ENCODE results near the gene AARS2. TPM values are rescaled to one million over a fixed set of nuclear protein-coding genes. Genes with fewer than 3 reads are reported as not detected.

AARS2 gene
- total RNA-seq, 1 donor from 2014 or later: 28.8 TPM

DNA sequence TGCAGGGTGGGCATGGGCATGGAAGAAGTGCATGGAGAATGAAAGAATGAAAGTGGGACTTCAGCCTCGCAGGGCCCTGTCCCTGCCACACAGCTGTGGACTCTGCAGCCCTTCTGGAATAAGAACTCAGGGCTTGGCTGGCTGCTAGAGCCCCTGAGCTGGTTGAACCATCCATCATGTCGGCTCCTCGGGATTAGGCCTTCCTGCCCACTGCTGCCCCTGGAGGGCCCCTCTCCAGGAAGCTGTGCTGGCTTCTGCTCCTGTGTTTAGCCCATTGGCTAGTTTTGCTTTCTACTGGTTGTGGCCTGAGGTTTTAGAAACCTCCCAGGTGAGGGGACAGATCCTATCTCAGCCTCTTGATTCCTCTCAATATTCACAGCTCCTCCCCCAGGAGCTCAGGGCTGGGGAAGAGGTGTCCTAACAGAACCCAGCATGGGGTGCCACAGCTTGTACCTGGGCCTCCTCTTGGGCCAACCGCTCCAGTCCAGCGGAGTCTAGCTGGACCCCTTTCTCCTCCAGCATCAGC, 7.9 kb downstream of the AARS2 start:
- no peak for DNase-seq (ENCODE audit: low spot score, unreplicated experiment)
- no peak overlapping the region for H3K4me3 Mint-ChIP-seq (ENCODE audit: low read depth)
- no peaks in the 10 kb centered on the region for H3K27me3 Mint-ChIP-seq
- peaks cover 6% of the 10 kb centered on the region for H3K4me1 Mint-ChIP-seq (ENCODE audit: low read depth)
- no peak for TF ChIP-seq CTCF (IDR thresholded peaks at IDR 0.05; ENCODE audit: unreplicated experiment)
- H3K36me3 Mint-ChIP-seq (ENCODE audit: insufficient read depth): peaks cover 26% of the 10 kb centered on the region
- no peaks in the 10 kb centered on the region for H3K9me3 Mint-ChIP-seq (ENCODE audit: low read depth)
- H3K27ac Mint-ChIP-seq: no peak overlapping the region

- Mint-ChIP-seq H3K4me3 (ENCODE audit: low read depth) (no peak overlapping the region), H3K9me3 (ENCODE audit: low read depth) (no peaks in the 10 kb centered on the region), H3K4me1 (ENCODE audit: low read depth) (no peaks in the 10 kb centered on the region), H3K27me3 (no peaks in the 10 kb centered on the region), H3K36me3 (ENCODE audit: insufficient read depth) (peaks cover 23% of the 10 kb centered on the region), H3K27ac (no peak overlapping the region)
- no peak for DNase-seq (ENCODE audit: low spot score, unreplicated experiment)
- peak; percentile 71 for TF ChIP-seq CTCF (IDR thresholded peaks at IDR 0.05; ENCODE audit: unreplicated experiment)
These were observed 8.6 kb downstream of the AARS2 start for GRCh38 chr6:44304282-44305199.

- Mint-ChIP-seq H3K36me3 (ENCODE audit: insufficient read depth) (peaks cover 25% of the 10 kb centered on the region), H3K27ac (no peak overlapping the region), H3K4me1 (ENCODE audit: low read depth) (no peaks in the 10 kb centered on the region), H3K4me3 (ENCODE audit: low read depth) (no peak overlapping the region), H3K27me3 (peaks cover 4% of the 10 kb centered on the region), H3K9me3 (ENCODE audit: low read depth) (no peaks in the 10 kb centered on the region)
- no peak for DNase-seq (ENCODE audit: low spot score, unreplicated experiment)
- TF ChIP-seq CTCF (IDR thresholded peaks at IDR 0.05; ENCODE audit: unreplicated experiment): no peak
These were observed 9.3 kb downstream of the AARS2 start for GRCh38 chr6:44303842-44304241.

GRCh38 chr6:44302856-44303255, 10.3 kb downstream of the AARS2 start:
- no peak overlapping the region for H3K27ac Mint-ChIP-seq
- H3K4me1 Mint-ChIP-seq (ENCODE audit: low read depth): peaks cover under 1% of the 10 kb centered on the region
- no peak for TF ChIP-seq CTCF (IDR thresholded peaks at IDR 0.05; ENCODE audit: unreplicated experiment)
- no peak overlapping the region for H3K4me3 Mint-ChIP-seq (ENCODE audit: low read depth)
- H3K36me3 Mint-ChIP-seq (ENCODE audit: insufficient read depth): peaks cover 22% of the 10 kb centered on the region
- no peak for DNase-seq (ENCODE audit: low spot score, unreplicated experiment)
- peaks cover 12% of the 10 kb centered on the region for H3K27me3 Mint-ChIP-seq
- no peaks in the 10 kb centered on the region for H3K9me3 Mint-ChIP-seq (ENCODE audit: low read depth)

DNA sequence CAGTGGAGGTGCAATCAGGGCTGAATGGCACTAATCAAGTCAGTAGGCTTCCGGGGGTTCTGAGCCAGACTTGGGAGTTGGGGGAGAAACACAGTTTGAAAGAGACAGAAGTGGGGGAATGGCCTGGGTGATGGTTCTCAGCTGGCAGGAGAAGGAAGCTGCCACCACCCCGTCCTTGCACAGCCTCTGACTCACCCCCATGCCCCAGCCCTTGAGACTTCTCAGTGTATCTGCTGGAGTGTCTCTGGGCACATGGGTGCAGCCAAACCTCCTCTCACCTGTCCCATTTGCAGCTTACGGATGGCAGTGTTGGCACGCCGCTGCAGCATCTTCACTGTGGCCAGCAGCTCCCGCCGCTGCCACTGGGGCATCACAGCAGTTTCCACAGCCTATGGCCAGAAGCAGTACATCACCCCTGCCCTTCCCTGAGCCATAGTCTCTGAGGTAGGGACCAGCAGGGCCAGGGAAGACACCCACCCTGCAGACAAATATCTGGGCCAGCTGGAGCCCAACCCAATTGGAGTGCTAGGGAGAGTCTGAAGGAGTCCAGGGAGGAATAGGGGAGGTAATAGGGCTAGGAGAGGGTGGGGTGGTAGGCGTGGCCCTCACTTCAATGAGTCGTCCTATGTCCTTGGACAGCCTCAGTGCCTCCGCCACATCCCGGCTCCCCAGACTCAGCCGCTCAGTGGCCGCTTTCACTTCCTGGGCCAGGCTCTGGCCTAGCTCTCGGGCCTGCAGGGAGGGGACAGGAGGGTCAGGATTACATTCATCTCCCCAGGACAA, 11.2 kb downstream of the AARS2 start:
- no peak for TF ChIP-seq CTCF (IDR thresholded peaks at IDR 0.05; ENCODE audit: unreplicated experiment)
- H3K36me3 Mint-ChIP-seq (ENCODE audit: insufficient read depth): peaks cover 21% of the 10 kb centered on the region
- no peak overlapping the region for H3K4me3 Mint-ChIP-seq (ENCODE audit: low read depth)
- H3K27me3 Mint-ChIP-seq: peaks cover 16% of the 10 kb centered on the region
- H3K27ac Mint-ChIP-seq: no peak overlapping the region
- no peak for DNase-seq (ENCODE audit: low spot score, unreplicated experiment)
- no peaks in the 10 kb centered on the region for H3K9me3 Mint-ChIP-seq (ENCODE audit: low read depth)
- H3K4me1 Mint-ChIP-seq (ENCODE audit: low read depth): peaks cover 2% of the 10 kb centered on the region
